Naive thymus-derived CD8-positive, alpha-beta T cell (primary cell): Measurements from ENCODE around the gene IRAK1. TPM values are rescaled to one million over a fixed set of nuclear protein-coding genes. Genes with fewer than 3 reads are reported as not detected.

Source experiments
- ATAC-seq, 2 donors: fragments of 150-1000 bp; cut with Tn5 transposase in 1 of 2; sonication (Bioruptor Pico), chemical (Tn5 transposase) in 1 of 2; 1 replicate in 1 of 2; 2 replicates in 1 of 2; pipeline ENCODE4 v1.10.0; 2021; ENCODE audit warnings: mild to moderate bottlenecking in 2 of 2, moderate library complexity in 2 of 2
- POLR2A ChIA-PET: fragments of 350-600 bp; sonication (Branson Sonifier 250); formaldehyde crosslinking; loops from one replicate; lab custom pipeline; 2021; ENCODE audit warnings: antibody characterized with exemption; lab: Charles Lee
- DNase-seq, 10 donors: peaks; one replicate each; pipeline versions ENCODE4 v3.0.0 to v3.0.0-alpha.2; 2020 to 2022
- H3K27ac Mint-ChIP-seq, 10 donors: one replicate each; pipeline ENCODE4 v1.8.0; 2020 to 2022; ENCODE audit warnings: mild to moderate bottlenecking in 10 of 10, mixed read lengths in 10 of 10, moderate library complexity in 4 of 10, inconsistent platforms in 1 of 10
- H3K27me3 Mint-ChIP-seq, 5 donors: one replicate each; pipeline ENCODE4 v1.8.0; 2021 to 2022; ENCODE audit warnings: mixed read lengths in 5 of 5
- H3K36me3 Mint-ChIP-seq, 3 donors: one replicate each; pipeline ENCODE4 v1.8.0; 2020 to 2022; ENCODE audit warnings: mixed read lengths in 3 of 3, mild to moderate bottlenecking in 2 of 3, inconsistent platforms in 1 of 3
- H3K4me1 Mint-ChIP-seq, 4 donors: one replicate each; pipeline ENCODE4 v1.8.0; 2021 to 2022; ENCODE audit warnings: mixed read lengths in 4 of 4
- H3K4me3 Mint-ChIP-seq, 10 donors: one replicate each; pipeline ENCODE4 v1.8.0; 2020 to 2022; ENCODE audit warnings: mild to moderate bottlenecking in 10 of 10, mixed read lengths in 10 of 10, moderate library complexity in 6 of 10, inconsistent platforms in 1 of 10
- H3K9me3 Mint-ChIP-seq, 9 donors: one replicate each; pipeline ENCODE4 v1.8.0; 2020 to 2022; ENCODE audit warnings: mixed read lengths in 9 of 9, mild to moderate bottlenecking in 3 of 9, inconsistent platforms in 1 of 9, moderate library complexity in 1 of 9
- polyA plus RNA-seq, 3 donors: library from polyadenylated mRNA; unstranded; fragments of 300-500 nt; fragmentation: Illumina TruSeq; gene quantifications; one replicate each; pipeline ENCODE4 v1.2.3, GENCODE V29; 2021
- total RNA-seq, 8 experiments: library from RNA in 2 of 8; stranded (reverse) in 2 of 8; gene quantifications; one replicate each; pipeline ENCODE4 v1.2.3 and lab custom pipeline; 2021 to 2026

IRAK1 gene
- total and polyA plus RNA-seq, 5 experiments from 2014 or later: 23.9 to 76.6 (median 44.7) TPM

- POLR2A ChIA-PET: interaction anchor here (0.7 to 1.0 kb wide), 2 partner anchors 17 to 32 kb away, joined by 3 to 6 read pairs; no protein-coding TSS in a partner anchor
- Mint-ChIP-seq H3K4me3 (peak overlapping the region in 2 of 10 donors; percentile 39 to 62), H3K36me3 (peaks cover 0 to 42% (median 0%) of the 10 kb centered on the region in 3 donors), H3K27ac (peak overlapping the region in 9 of 10 donors; percentile 11 to 86 (median 72)), H3K27me3 (no peaks in the 10 kb centered on the region), H3K9me3 (no peaks in the 10 kb centered on the region), H3K4me1 (peaks cover 15 to 42% (median 39%) of the 10 kb centered on the region in 4 donors)
- DNase-seq (no peak), ATAC-seq (no peak)
These were observed 19.9 kb upstream of the IRAK1 start for GRCh38 chrX:154039577-154039976.

DNA sequence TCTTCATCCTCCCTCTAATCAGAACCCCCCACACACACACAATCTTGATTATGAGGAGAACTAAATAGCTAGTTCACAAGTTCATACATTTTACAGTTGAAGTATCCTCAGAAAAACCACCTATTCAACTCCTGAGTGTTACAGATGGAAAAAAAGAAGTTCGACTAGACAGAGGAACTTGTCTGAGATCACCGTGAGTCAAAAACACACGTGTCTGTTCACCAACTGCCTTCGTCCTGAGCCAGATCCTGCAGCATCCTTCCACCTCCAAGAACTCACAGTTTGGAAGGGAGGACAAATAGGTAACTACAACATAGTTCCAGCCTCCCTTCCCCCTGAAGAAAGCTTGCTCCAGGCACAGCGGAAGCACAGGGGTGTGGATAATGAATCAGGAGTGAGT, 19.0 kb upstream of the IRAK1 start:
- POLR2A ChIA-PET: no interaction called here

GRCh38 chrX:154037754-154038153, 18.1 kb upstream of the IRAK1 start:
- no peak overlapping the region for H3K4me3 Mint-ChIP-seq
- no peaks in the 10 kb centered on the region for H3K27me3 Mint-ChIP-seq
- peaks cover 0 to 35% (median 0%) of the 10 kb centered on the region in 3 donors for H3K36me3 Mint-ChIP-seq

More for the DNA sequence above, 19.0 kb upstream of the IRAK1 start:
- Mint-ChIP-seq H3K27me3 (no peaks in the 10 kb centered on the region), H3K27ac (peak overlapping the region in 5 of 10 donors; percentile 31 to 79 (median 53)), H3K36me3 (peaks cover 0 to 35% (median 0%) of the 10 kb centered on the region in 3 donors), H3K9me3 (no peaks in the 10 kb centered on the region), H3K4me3 (no peak overlapping the region), H3K4me1 (peaks cover 15 to 44% (median 42%) of the 10 kb centered on the region in 4 donors)
- ATAC-seq (no peak), DNase-seq (no peak)

DNA sequence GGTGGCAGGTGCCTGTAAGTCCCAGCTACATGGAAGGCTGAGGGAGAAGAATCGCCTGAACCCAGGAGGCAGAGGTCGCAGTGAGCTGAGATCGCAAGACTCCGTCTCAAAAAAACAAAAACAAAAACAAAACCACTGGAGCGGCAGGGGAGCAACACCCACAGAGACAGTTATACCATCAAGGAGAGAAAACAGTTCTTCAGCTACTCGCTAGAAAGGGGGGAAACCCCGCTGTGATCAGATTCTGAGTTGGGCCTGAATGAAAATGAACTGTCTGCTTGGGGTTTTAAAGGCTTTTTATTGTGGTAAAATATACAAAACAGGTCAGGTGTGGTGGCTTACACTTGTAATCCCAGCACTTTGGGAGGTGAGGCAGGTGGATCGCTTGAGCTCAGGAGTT, 16.8 kb upstream of the IRAK1 start:
- POLR2A ChIA-PET: interaction anchor here (0.7 kb wide), 1 partner anchor 16 kb away, joined by 4 read pairs; no protein-coding TSS in a partner anchor
- H3K27ac Mint-ChIP-seq: peak overlapping the region in 7 of 10 donors; percentile 35 to 73 (median 66)
- H3K27me3 Mint-ChIP-seq: no peaks in the 10 kb centered on the region
- peaks cover 15 to 42% (median 37%) of the 10 kb centered on the region in 4 donors for H3K4me1 Mint-ChIP-seq
- no peak for DNase-seq
- H3K9me3 Mint-ChIP-seq: no peaks in the 10 kb centered on the region
- peak overlapping the region in 2 of 10 donors; percentile 24 to 40 for H3K4me3 Mint-ChIP-seq
- ATAC-seq: peak; percentile 46 to 76
- peaks cover 0 to 45% (median 0%) of the 10 kb centered on the region in 3 donors for H3K36me3 Mint-ChIP-seq

More at GRCh38 chrX:154037754-154038153, 18.1 kb upstream of the IRAK1 start:
- DNase-seq: no peak
- no peak for ATAC-seq
- peak overlapping the region in 5 of 10 donors; percentile 21 to 83 (median 44) for H3K27ac Mint-ChIP-seq
- H3K9me3 Mint-ChIP-seq: no peaks in the 10 kb centered on the region
- POLR2A ChIA-PET: no interaction called here
- H3K4me1 Mint-ChIP-seq: peaks cover 15 to 45% (median 43%) of the 10 kb centered on the region in 4 donors

GRCh38 chrX:154033848-154034247, 14.1 kb upstream of the IRAK1 start:
- DNase-seq: no peak
- no peak for ATAC-seq
- Mint-ChIP-seq H3K27ac (peak overlapping the region in 5 of 10 donors; percentile 25 to 88 (median 34)), H3K4me1 (peaks cover 9 to 24% (median 19%) of the 10 kb centered on the region in 4 donors), H3K36me3 (peaks cover 0 to 48% (median 0%) of the 10 kb centered on the region in 3 donors), H3K27me3 (no peaks in the 10 kb centered on the region), H3K4me3 (peak overlapping the region in 1 of 10 donors; percentile 14), H3K9me3 (no peaks in the 10 kb centered on the region)
- POLR2A ChIA-PET: no interaction called here

GRCh38 chrX:154032653-154033052, 13.0 kb upstream of the IRAK1 start:
- peaks cover 9 to 30% (median 22%) of the 10 kb centered on the region in 4 donors for H3K4me1 Mint-ChIP-seq
- POLR2A ChIA-PET: no interaction called here
- peaks cover 0 to 50% (median 0%) of the 10 kb centered on the region in 3 donors for H3K36me3 Mint-ChIP-seq

DNA sequence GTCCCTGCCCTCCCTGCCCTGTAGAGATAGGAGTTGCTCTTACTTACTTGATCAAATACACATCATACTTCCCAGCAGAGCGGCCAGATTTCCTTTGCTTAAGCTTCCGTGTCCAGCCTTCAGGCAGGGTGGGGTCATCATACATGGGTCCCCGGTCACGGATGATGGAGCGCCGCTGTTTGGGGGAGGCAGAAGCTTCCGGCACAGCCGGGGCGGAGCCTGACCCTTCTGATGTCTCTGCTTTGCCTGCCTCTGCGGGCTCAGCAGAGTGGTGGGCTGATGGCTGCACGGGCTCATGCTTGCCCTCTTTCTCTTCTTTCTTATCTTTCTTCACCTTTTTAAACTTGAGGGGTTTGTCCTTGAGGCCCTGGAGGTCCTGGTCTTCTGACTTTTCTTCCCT, 12.5 kb upstream of the IRAK1 start:
- Mint-ChIP-seq H3K27me3 (no peaks in the 10 kb centered on the region), H3K4me3 (no peak overlapping the region), H3K36me3 (peaks cover 0 to 48% (median 1%) of the 10 kb centered on the region in 3 donors), H3K4me1 (peaks cover 9 to 30% (median 20%) of the 10 kb centered on the region in 4 donors), H3K27ac (peak overlapping the region in 1 of 10 donors; percentile 56), H3K9me3 (no peaks in the 10 kb centered on the region)
- no peak for DNase-seq
- no peak for ATAC-seq
- POLR2A ChIA-PET: interaction anchor here (0.5 kb wide), 1 partner anchor 267 kb away, joined by 5 read pairs; no protein-coding TSS in a partner anchor

More at GRCh38 chrX:154032653-154033052, 13.0 kb upstream of the IRAK1 start:
- DNase-seq: no peak
- Mint-ChIP-seq H3K9me3 (no peaks in the 10 kb centered on the region), H3K27me3 (no peaks in the 10 kb centered on the region), H3K27ac (peak overlapping the region in 2 of 10 donors; percentile 11 to 83), H3K4me3 (no peak overlapping the region)
- ATAC-seq: no peak

- Mint-ChIP-seq H3K36me3 (peaks cover 0 to 45% (median 1%) of the 10 kb centered on the region in 3 donors), H3K4me1 (peaks cover 5 to 22% (median 14%) of the 10 kb centered on the region in 4 donors), H3K9me3 (no peaks in the 10 kb centered on the region), H3K27me3 (no peaks in the 10 kb centered on the region), H3K27ac (no peak overlapping the region), H3K4me3 (no peak overlapping the region)
- DNase-seq (no peak), ATAC-seq (no peak)
- POLR2A ChIA-PET: interaction anchor here (1.6 kb wide), 1 partner anchor 51 kb away, joined by 3 read pairs; no protein-coding TSS in a partner anchor
These were observed 11.1 kb upstream of the IRAK1 start for GRCh38 chrX:154030715-154031305.

GRCh38 chrX:154030266-154030665, 10.6 kb upstream of the IRAK1 start:
- H3K9me3 Mint-ChIP-seq: no peaks in the 10 kb centered on the region
- no peaks in the 10 kb centered on the region for H3K27me3 Mint-ChIP-seq
- H3K4me1 Mint-ChIP-seq: peaks cover 5 to 22% (median 13%) of the 10 kb centered on the region in 4 donors
- ATAC-seq (no peak), DNase-seq (no peak)
- H3K27ac Mint-ChIP-seq: peak overlapping the region in 1 of 10 donors; percentile 6
- no peak overlapping the region for H3K4me3 Mint-ChIP-seq
- POLR2A ChIA-PET: interaction anchor here (1.6 to 1.8 kb wide), 2 partner anchors 9 to 51 kb away, joined by 3 to 7 read pairs; no protein-coding TSS in a partner anchor
- peaks cover 0 to 45% (median 1%) of the 10 kb centered on the region in 3 donors for H3K36me3 Mint-ChIP-seq

DNA sequence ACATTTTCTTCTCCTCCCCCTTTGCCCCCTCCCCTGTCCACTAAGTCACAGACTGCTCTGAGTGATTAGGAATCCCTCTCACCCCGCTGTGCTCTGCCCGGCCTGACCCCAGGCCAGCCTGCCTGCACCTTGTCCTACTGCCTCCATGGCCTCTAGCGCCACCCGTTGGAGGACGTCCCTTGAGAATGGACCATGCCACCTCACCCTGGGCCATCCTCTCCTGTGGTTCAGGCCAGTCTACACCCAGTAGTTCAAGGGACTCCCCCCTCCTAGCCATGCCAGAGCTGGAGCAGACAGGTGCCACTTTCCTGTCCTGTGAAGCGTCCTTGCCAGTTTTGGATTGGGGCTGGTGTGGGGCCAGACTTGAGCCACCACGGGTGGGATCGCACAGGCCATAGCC, 9.7 kb upstream of the IRAK1 start:
- H3K9me3 Mint-ChIP-seq: no peaks in the 10 kb centered on the region
- POLR2A ChIA-PET: interaction anchor here (0.7 to 1.8 kb wide), 3 partner anchors 9 to 298 kb away, joined by 3 to 7 read pairs (median 3); no protein-coding TSS in a partner anchor
- DNase-seq (no peak), ATAC-seq (no peak)
- peaks cover 0 to 40% (median 1%) of the 10 kb centered on the region in 3 donors for H3K36me3 Mint-ChIP-seq
- peaks cover 2 to 22% (median 13%) of the 10 kb centered on the region in 4 donors for H3K4me1 Mint-ChIP-seq
- peak overlapping the region in 2 of 10 donors; percentile 19 to 29 for H3K27ac Mint-ChIP-seq
- H3K4me3 Mint-ChIP-seq: no peak overlapping the region
- no peaks in the 10 kb centered on the region for H3K27me3 Mint-ChIP-seq

DNA sequence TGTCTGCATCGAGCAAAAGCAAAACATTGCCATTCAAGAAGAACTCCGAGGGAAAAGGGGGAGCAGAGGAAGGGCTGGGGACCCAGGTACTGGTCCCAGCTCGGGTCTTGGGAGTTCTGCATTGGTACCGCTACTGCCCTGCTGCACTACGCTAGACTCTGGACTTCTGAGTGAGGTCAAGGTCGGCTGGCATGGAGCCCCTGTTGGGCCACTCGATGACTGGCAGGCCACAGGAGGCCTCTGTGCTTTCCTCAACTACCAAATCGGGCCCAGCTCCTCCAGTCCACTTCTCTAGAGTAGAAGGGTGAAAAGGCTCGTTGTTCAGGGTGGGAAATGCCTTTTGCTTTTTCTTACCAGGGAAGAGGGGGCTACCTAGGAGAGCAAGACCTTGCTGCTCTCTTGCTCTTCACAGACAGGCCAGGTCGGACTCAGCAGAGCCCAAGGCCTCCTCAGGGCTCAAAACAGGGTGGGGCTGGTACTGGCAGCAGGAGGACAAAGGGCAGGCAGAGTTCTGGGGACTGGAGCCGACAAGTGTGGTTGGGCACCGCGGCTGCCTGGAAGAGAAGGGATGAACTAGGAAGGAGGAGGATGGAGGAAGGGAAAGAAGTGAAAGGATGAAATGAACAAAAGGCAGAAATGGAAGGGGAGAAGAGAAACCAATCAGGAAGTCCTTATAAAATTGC, 8.9 kb upstream of the IRAK1 start:
- H3K4me3 Mint-ChIP-seq: no peak overlapping the region
- peaks cover 2 to 17% (median 10%) of the 10 kb centered on the region in 4 donors for H3K4me1 Mint-ChIP-seq
- peak overlapping the region in 5 of 10 donors; percentile 36 to 88 (median 57) for H3K27ac Mint-ChIP-seq
- POLR2A ChIA-PET: interaction anchor here (1.8 kb wide), 1 partner anchor 8 kb away, joined by 7 read pairs; no protein-coding TSS in a partner anchor
- H3K36me3 Mint-ChIP-seq: peaks cover 0 to 40% (median 1%) of the 10 kb centered on the region in 3 donors
- H3K27me3 Mint-ChIP-seq: no peaks in the 10 kb centered on the region
- ATAC-seq (no peak), DNase-seq (no peak)
- H3K9me3 Mint-ChIP-seq: no peaks in the 10 kb centered on the region

DNA sequence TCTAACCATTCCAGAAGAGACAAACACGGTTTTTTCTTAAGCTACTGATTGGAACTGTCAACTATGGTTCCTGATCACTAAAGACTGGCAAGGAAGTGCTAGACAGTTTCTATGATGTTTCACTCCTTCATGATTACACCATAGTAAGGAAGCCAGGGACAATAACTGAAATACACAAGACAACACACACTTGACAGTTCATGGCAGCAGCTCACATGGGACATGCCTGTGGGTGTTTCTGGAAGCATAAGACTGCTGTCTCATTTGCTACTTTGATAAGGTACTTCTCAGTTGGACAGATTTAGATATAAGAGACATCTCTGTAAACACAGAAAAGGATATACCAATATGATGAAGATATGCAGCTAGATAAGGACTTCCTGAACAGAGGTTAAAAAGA, 8.3 kb upstream of the IRAK1 start:
- H3K9me3 Mint-ChIP-seq: no peaks in the 10 kb centered on the region
- DNase-seq (no peak), ATAC-seq (no peak)
- POLR2A ChIA-PET: no interaction called here
- no peaks in the 10 kb centered on the region for H3K27me3 Mint-ChIP-seq
- no peak overlapping the region for H3K4me3 Mint-ChIP-seq
- H3K27ac Mint-ChIP-seq: peak overlapping the region in 5 of 10 donors; percentile 23 to 89 (median 59)
- H3K4me1 Mint-ChIP-seq: peaks cover 5 to 14% (median 9%) of the 10 kb centered on the region in 4 donors
- peaks cover 0 to 40% (median 1%) of the 10 kb centered on the region in 3 donors for H3K36me3 Mint-ChIP-seq
